SK-N-SH (cell line): Measurements from ENCODE around the gene PCDHGA9. TPM values are rescaled to one million over a fixed set of nuclear protein-coding genes. Genes with fewer than 3 reads are reported as not detected.
A peak's percentile ranks its signal among the peaks of the same experiment; 100 is the strongest.

Experiments used
- CTCF ChIA-PET: fragments of 300-600, 350-600 bp; formaldehyde crosslinking; extraction: SDS; loops from one replicate; lab custom pipeline; 2021; lab: Yijun Ruan, JAX
- POLR2A ChIA-PET: fragments of 350-600 bp; sonication (Branson Sonifier 250); formaldehyde crosslinking; extraction: SDS; loops from one replicate; lab custom pipeline; 2020; ENCODE audit warnings: antibody characterized with exemption, inconsistent platforms; lab: Yijun Ruan, JAX
- DNase-seq: peaks from one replicate; pipeline ENCODE4 v3.0.0; 2012
- H2AFZ ChIP-seq: fragments of 200-600 bp; sonication (generic); 2 replicates; pipeline ENCODE4 v1.8.1; 2016; ENCODE audit warnings: antibody characterized with exemption, mild to moderate bottlenecking, low read depth
- H3F3A ChIP-seq: fragments of 200-600 bp; sonication (generic); replicated peaks from 2 replicates; pipeline ENCODE3; 2016; ENCODE audit warnings: antibody characterized with exemption, mild to moderate bottlenecking; ENCODE audit not compliant: insufficient read depth
- H3K27ac ChIP-seq, 2 experiments: fragments of 200-500 bp in 1 of 2; fragments of 200-600 bp in 1 of 2; sonication (Bioruptor generic) in 1 of 2; sonication (generic), shearing (Covaris generic) in 1 of 2; 2 replicates each; pipeline versions ENCODE4 v1.5.1 to v1.6.1; 2014 to 2016; ENCODE audit warnings: low read depth in 2 of 2, inconsistent platforms in 1 of 2, low read length in 1 of 2, mild to moderate bottlenecking in 1 of 2, mixed read lengths in 1 of 2
- H3K27me3 ChIP-seq: fragments of 200-600 bp; sonication (generic), shearing (Covaris generic); 2 replicates; pipeline ENCODE4 v1.6.1; 2016; ENCODE audit warnings: mixed run types; ENCODE audit not compliant: insufficient read depth
- H3K36me3 ChIP-seq, 2 experiments: fragments of 200-500 bp in 1 of 2; fragments of 200-600 bp in 1 of 2; sonication (Bioruptor generic) in 1 of 2; sonication (generic) in 1 of 2; replicated peaks in 1 of 2; 2 replicates each; pipeline versions ENCODE3 to v1.5.1; 2014 to 2016; ENCODE audit warnings: low read length in 1 of 2, mild to moderate bottlenecking in 1 of 2; ENCODE audit not compliant: insufficient read depth in 2 of 2, control insufficient read depth in 1 of 2
- H3K4me1 ChIP-seq, 2 experiments: fragments of 200-500 bp in 1 of 2; fragments of 200-600 bp in 1 of 2; sonication (Bioruptor generic) in 1 of 2; sonication (generic), shearing (Covaris generic) in 1 of 2; 2 replicates each; pipeline versions ENCODE4 v1.5.1 to v1.6.1; 2014 to 2016; ENCODE audit warnings: low read depth in 1 of 2, low read length in 1 of 2, mixed run types in 1 of 2; ENCODE audit not compliant: insufficient read depth in 2 of 2, control insufficient read depth in 1 of 2
- H3K4me2 ChIP-seq: fragments of 200-600 bp; sonication (generic), shearing (Covaris generic); 2 replicates; pipeline ENCODE4 v1.6.1; 2017; ENCODE audit warnings: mixed run types
- H3K4me3 ChIP-seq, 2 experiments: fragments of 200-500 bp in 1 of 2; fragments of 200-600 bp in 1 of 2; sonication (Bioruptor generic) in 1 of 2; sonication (generic), shearing (Covaris generic) in 1 of 2; 2 replicates each; pipeline versions ENCODE4 v1.5.1 to v1.8.1; 2014 to 2016; ENCODE audit warnings: low read depth in 2 of 2, inconsistent platforms in 1 of 2, low read length in 1 of 2, mild to moderate bottlenecking in 1 of 2, mixed read lengths in 1 of 2, moderate library complexity in 1 of 2
- H3K79me2 ChIP-seq: fragments of 200-600 bp; sonication (generic); 2 replicates; pipeline ENCODE4 v1.8.1; 2017; ENCODE audit warnings: mild to moderate bottlenecking; ENCODE audit not compliant: insufficient read depth
- H3K9ac ChIP-seq: fragments of 200-600 bp; sonication (generic); 2 replicates; pipeline ENCODE4 v1.6.1; 2017; ENCODE audit warnings: mixed run types
- H3K9me2 ChIP-seq: fragments of 200-600 bp; sonication (generic); 2 replicates; pipeline ENCODE4 v1.6.1; 2017; ENCODE audit warnings: mixed run types
- H3K9me3 ChIP-seq: fragments of 200-600 bp; sonication (generic); 2 replicates; pipeline ENCODE4 v1.6.1; 2017; ENCODE audit warnings: mixed run types, mild to moderate bottlenecking, moderate library complexity
- H4K20me1 ChIP-seq: fragments of 200-600 bp; sonication (generic); 2 replicates; pipeline ENCODE4 v1.6.1; 2017; ENCODE audit warnings: mild to moderate bottlenecking, mixed run types; ENCODE audit not compliant: insufficient read depth
- EZH2phosphoT487 ChIP-seq: fragments of 200-600 bp; sonication (generic); IDR thresholded peaks from 2 replicates; pipeline ENCODE4 v1.6.1; 2017; ENCODE audit warnings: low read depth, mixed run types, mild to moderate bottlenecking, antibody characterized with exemption, moderate library complexity, borderline replicate concordance
- FOXM1 ChIP-seq: IDR thresholded peaks from 2 replicates; pipeline ENCODE4 v1.4.0; 2012; ENCODE audit warnings: low read depth, mild to moderate bottlenecking
- GABPA ChIP-seq: IDR thresholded peaks from 2 replicates; pipeline ENCODE4 v1.4.0; 2012; ENCODE audit warnings: low read depth, mild to moderate bottlenecking
- GATA2 ChIP-seq: sonication (generic); formaldehyde crosslinking; IDR thresholded peaks from 2 replicates; pipeline ENCODE4 v1.5.0; 2020; ENCODE audit warnings: mild to moderate bottlenecking, missing genetic modification reagents
- JUND ChIP-seq: IDR thresholded peaks from 2 replicates; pipeline ENCODE4 v1.4.0; 2012
- MEF2A ChIP-seq: IDR thresholded peaks from 2 replicates; pipeline ENCODE4 v1.4.0; 2012; ENCODE audit warnings: low read depth, borderline replicate concordance
- MXI1 ChIP-seq: IDR thresholded peaks from 2 replicates; pipeline ENCODE4 v1.6.1; 2012; ENCODE audit warnings: mild to moderate bottlenecking, low read depth, low read length, improper control_type of control experiment
- RCOR1 ChIP-seq: fragments of 150-350 bp; IDR thresholded peaks from 2 replicates; pipeline ENCODE4 v1.6.1; 2017; ENCODE audit warnings: antibody characterized with exemption, low read length
- RFX5 ChIP-seq: IDR thresholded peaks from 2 replicates; pipeline ENCODE4 v1.6.1; 2012; ENCODE audit warnings: mild to moderate bottlenecking, improper control_type of control experiment, low read length
- WGBS: methylation state at CpG from one replicate; pipeline ENCODE4 v1.1.6; 2017; ENCODE audit warnings: low lambda C conversion rate; 5-methylcytosine and 5-hydroxymethylcytosine counted together
- polyA plus RNA-seq, 3 experiments: library from polyadenylated mRNA; depleted of rRNA; stranded (reverse); fragments of >200 nt; gene quantifications; 2 replicates each; pipeline ENCODE4 v1.2.3, GENCODE V29; 2012
- TF ChIP-seq, protein P1 (sequence below): fragments of 150-350 bp; IDR thresholded peaks from 2 replicates; pipeline ENCODE4 v1.6.1; 2017; ENCODE audit warnings: antibody characterized with exemption, low read length, low read depth, borderline replicate concordance
- TF ChIP-seq, protein P2 (sequence below): IDR thresholded peaks from 2 replicates; pipeline ENCODE4 v1.4.0; 2012; ENCODE audit warnings: low read depth
- TF ChIP-seq, protein P3 (sequence below): IDR thresholded peaks from 2 replicates; pipeline ENCODE4 v1.4.0; 2012; ENCODE audit warnings: low read depth, borderline replicate concordance
- TF ChIP-seq, protein P4 (sequence below): IDR thresholded peaks from 2 replicates; pipeline ENCODE4; 2012

Gene PCDHGA9
- polyA plus RNA-seq, 1 of the 3 experiments (the other 2 are of a cell fraction), result 0.16 TPM

DNA sequence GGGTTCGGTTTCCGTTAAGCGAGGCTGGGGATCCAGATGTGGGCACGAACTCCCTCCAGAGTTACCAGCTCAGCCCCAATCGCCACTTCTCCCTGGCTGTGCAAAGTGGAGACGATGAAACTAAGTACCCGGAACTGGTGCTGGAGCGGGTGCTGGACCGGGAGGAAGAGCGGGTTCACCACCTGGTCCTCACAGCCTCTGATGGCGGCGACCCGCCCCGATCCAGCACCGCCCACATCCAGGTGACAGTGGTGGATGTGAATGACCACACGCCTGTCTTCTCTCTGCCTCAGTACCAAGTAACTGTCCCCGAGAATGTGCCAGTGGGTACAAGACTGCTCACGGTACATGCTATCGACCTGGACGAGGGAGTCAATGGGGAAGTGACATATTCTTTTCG, 19.2 kb upstream of the PCDHGA9 start:
- H3F3A ChIP-seq, result no peaks in the 10 kb centered on the region
- CTCF ChIA-PET, result interaction anchor here (1.0 to 2.2 kb wide), 11 partner anchors 12 to 261 kb away, joined by 3 to 16 read pairs (median 5); partner anchors contain the start of genes PCDHB14 and PCDHB4
- H3K27ac ChIP-seq, result no peak overlapping the region; a peak in 1 of 4 replicates
- no peaks in the 10 kb centered on the region; a peak in 1 of 4 replicates for H3K4me1 ChIP-seq
- 0 out of 2 replicates have a peak, but pooled peaks cover under 1% of the 10 kb centered on the region for H3K9me3 ChIP-seq
- H3K27me3 ChIP-seq, result no peaks in the 10 kb centered on the region
- peak overlapping the region; percentile 53 to 62 for H3K4me3 ChIP-seq
- H3K36me3 ChIP-seq, result peaks cover 0 to 4% of the 10 kb centered on the region in 2 experiments
- WGBS, result 64% methylated on average over 21 of the region's 21 CpGs
- H3K79me2 ChIP-seq, result 0 out of 2 replicates have a peak, but pooled peaks cover 5% of the 10 kb centered on the region
- H2AFZ ChIP-seq, result peak overlapping the region; percentile 76; the same call in 1 of the 2 replicates
- H3K4me2 ChIP-seq, result peak overlapping the region; percentile 58; the same call in 1 of the 2 replicates
- no peak overlapping the region for H3K9ac ChIP-seq
- no peak for TF ChIP-seq GATA2 (CRISPR knock-in tag)
- TF ChIP-seq, protein P1, sequence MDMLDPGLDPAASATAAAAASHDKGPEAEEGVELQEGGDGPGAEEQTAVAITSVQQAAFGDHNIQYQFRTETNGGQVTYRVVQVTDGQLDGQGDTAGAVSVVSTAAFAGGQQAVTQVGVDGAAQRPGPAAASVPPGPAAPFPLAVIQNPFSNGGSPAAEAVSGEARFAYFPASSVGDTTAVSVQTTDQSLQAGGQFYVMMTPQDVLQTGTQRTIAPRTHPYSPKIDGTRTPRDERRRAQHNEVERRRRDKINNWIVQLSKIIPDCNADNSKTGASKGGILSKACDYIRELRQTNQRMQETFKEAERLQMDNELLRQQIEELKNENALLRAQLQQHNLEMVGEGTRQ, result no peak
- no peak for TF ChIP-seq MEF2A
- no peak for TF ChIP-seq JUND
- TF ChIP-seq, protein P2, sequence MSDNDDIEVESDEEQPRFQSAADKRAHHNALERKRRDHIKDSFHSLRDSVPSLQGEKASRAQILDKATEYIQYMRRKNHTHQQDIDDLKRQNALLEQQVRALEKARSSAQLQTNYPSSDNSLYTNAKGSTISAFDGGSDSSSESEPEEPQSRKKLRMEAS, result no peak
- TF ChIP-seq RFX5, result no peak
- TF ChIP-seq, protein P3, sequence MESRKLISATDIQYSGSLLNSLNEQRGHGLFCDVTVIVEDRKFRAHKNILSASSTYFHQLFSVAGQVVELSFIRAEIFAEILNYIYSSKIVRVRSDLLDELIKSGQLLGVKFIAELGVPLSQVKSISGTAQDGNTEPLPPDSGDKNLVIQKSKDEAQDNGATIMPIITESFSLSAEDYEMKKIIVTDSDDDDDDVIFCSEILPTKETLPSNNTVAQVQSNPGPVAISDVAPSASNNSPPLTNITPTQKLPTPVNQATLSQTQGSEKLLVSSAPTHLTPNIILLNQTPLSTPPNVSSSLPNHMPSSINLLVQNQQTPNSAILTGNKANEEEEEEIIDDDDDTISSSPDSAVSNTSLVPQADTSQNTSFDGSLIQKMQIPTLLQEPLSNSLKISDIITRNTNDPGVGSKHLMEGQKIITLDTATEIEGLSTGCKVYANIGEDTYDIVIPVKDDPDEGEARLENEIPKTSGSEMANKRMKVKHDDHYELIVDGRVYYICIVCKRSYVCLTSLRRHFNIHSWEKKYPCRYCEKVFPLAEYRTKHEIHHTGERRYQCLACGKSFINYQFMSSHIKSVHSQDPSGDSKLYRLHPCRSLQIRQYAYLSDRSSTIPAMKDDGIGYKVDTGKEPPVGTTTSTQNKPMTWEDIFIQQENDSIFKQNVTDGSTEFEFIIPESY, result no peak
- no peak for TF ChIP-seq FOXM1
- no peak for TF ChIP-seq GABPA
- TF ChIP-seq, protein P4, sequence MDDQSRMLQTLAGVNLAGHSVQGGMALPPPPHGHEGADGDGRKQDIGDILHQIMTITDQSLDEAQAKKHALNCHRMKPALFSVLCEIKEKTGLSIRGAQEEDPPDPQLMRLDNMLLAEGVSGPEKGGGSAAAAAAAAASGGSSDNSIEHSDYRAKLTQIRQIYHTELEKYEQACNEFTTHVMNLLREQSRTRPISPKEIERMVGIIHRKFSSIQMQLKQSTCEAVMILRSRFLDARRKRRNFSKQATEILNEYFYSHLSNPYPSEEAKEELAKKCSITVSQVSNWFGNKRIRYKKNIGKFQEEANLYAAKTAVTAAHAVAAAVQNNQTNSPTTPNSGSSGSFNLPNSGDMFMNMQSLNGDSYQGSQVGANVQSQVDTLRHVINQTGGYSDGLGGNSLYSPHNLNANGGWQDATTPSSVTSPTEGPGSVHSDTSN, result no peak
- TF ChIP-seq RCOR1, result no peak
- TF ChIP-seq EZH2phosphoT487, result no peak
- TF ChIP-seq MXI1, result no peak
- TF ChIP-seq, all 33 proteins: peak for 0
- H3K9me2 ChIP-seq, result no peaks in the 10 kb centered on the region
- POLR2A ChIA-PET, result interaction anchor here (1.2 to 1.5 kb wide), 2 partner anchors 174 to 177 kb away, joined by 4 to 6 read pairs; no protein-coding TSS in a partner anchor
- no peaks in the 10 kb centered on the region for H4K20me1 ChIP-seq
- DNase-seq, result no peak
